ENCODE data around the gene PTOV1. TPM values are rescaled to one million over a fixed set of nuclear protein-coding genes. Genes with fewer than 3 reads are reported as not detected.

PTOV1 gene
- total and polyA plus RNA-seq, 4 donors: 62.9 to 115 (median 89.4) TPM

- ATAC-seq (ENCODE audit: insufficient read depth, low FRiP score) (no peak), DNase-seq (no peak)
- no peak overlapping the region for H3K4me3 ChIP-seq
- no peak overlapping the region for H3K27ac ChIP-seq (ENCODE audit: low read depth in 1 of 2, low read length in 1 of 2)
- no peak overlapping the region for H3K9ac ChIP-seq (ENCODE audit: insufficient read depth in 1 of 2, low read length in 2 of 2)
- no peaks in the 10 kb centered on the region for H3K27me3 ChIP-seq (ENCODE audit: control insufficient read depth in 3 of 3, insufficient read depth in 3 of 3, low read length in 2 of 3)
- 86 to 88% methylated on average over 3 of the region's 3 CpGs for WGBS, 2 donors
- TF ChIP-seq CTCF (IDR thresholded peaks at IDR 0.05; ENCODE audit: control extremely low read depth, extremely low read depth): no peak
- H3K9me3 ChIP-seq (ENCODE audit: control insufficient read depth in 4 of 4, insufficient read depth in 3 of 4, low read length in 3 of 4): peaks cover 0 to 8% (median under 1%) of the 10 kb centered on the region in 4 donors
- peaks cover 0 to 21% (median 13%) of the 10 kb centered on the region in 5 donors for H3K4me1 ChIP-seq (ENCODE audit: control insufficient read depth in 5 of 5, insufficient read depth in 5 of 5, low read length in 5 of 5)
- H3K36me3 ChIP-seq (ENCODE audit: control insufficient read depth in 4 of 4, insufficient read depth in 4 of 4, low read length in 4 of 4): peaks cover 0 to 16% (median 0%) of the 10 kb centered on the region in 4 donors
These were observed 2.0 kb upstream of the PTOV1 start for GRCh38 chr19:49848938-49849337.

- H3K9me3 ChIP-seq (ENCODE audit: control insufficient read depth in 4 of 4, insufficient read depth in 3 of 4, low read length in 3 of 4): peaks cover 0 to 8% (median under 1%) of the 10 kb centered on the region in 4 donors
- no peak overlapping the region for H3K4me3 ChIP-seq
- H3K27me3 ChIP-seq (ENCODE audit: control insufficient read depth in 3 of 3, insufficient read depth in 3 of 3, low read length in 2 of 3): no peaks in the 10 kb centered on the region
- H3K27ac ChIP-seq (ENCODE audit: low read depth in 1 of 2, low read length in 1 of 2): peak overlapping the region; percentile 69 to 80
- DNase-seq: no peak
- peaks cover 0 to 22% (median 13%) of the 10 kb centered on the region in 5 donors for H3K4me1 ChIP-seq (ENCODE audit: control insufficient read depth in 5 of 5, insufficient read depth in 5 of 5, low read length in 5 of 5)
- no peak for TF ChIP-seq CTCF (IDR thresholded peaks at IDR 0.05; ENCODE audit: control extremely low read depth, extremely low read depth)
- H3K9ac ChIP-seq (ENCODE audit: insufficient read depth in 1 of 2, low read length in 2 of 2): no peak overlapping the region
- peaks cover 0 to 16% (median 2%) of the 10 kb centered on the region in 4 donors for H3K36me3 ChIP-seq (ENCODE audit: control insufficient read depth in 4 of 4, insufficient read depth in 4 of 4, low read length in 4 of 4)
- 91% methylated on average over 15 of the region's 15 CpGs for WGBS, 2 donors
- ATAC-seq (ENCODE audit: insufficient read depth, low FRiP score): no peak
These were observed 1.3 kb upstream of the PTOV1 start for GRCh38 chr19:49849433-49850220.

GRCh38 chr19:49850221-49850486 lies 805 bp upstream of the PTOV1 start:
- Histone ChIP-seq H3K4me1 (ENCODE audit: control insufficient read depth in 5 of 5, insufficient read depth in 5 of 5, low read length in 5 of 5) (peaks cover 0 to 22% (median 13%) of the 10 kb centered on the region in 5 donors), H3K9me3 (ENCODE audit: control insufficient read depth in 4 of 4, insufficient read depth in 3 of 4, low read length in 3 of 4) (peaks cover 0 to 8% (median under 1%) of the 10 kb centered on the region in 4 donors), H3K27me3 (ENCODE audit: control insufficient read depth in 3 of 3, insufficient read depth in 3 of 3, low read length in 2 of 3) (no peaks in the 10 kb centered on the region), H3K9ac (ENCODE audit: insufficient read depth in 1 of 2, low read length in 2 of 2) (no peak overlapping the region), H3K4me3 (no peak overlapping the region), H3K36me3 (ENCODE audit: control insufficient read depth in 4 of 4, insufficient read depth in 4 of 4, low read length in 4 of 4) (peaks cover 0 to 20% (median 6%) of the 10 kb centered on the region in 4 donors), H3K27ac (ENCODE audit: low read depth in 1 of 2, low read length in 1 of 2) (peak overlapping the region; percentile 69 to 80)
- WGBS, 2 donors: 53 to 65% methylated on average over 12 of the region's 12 CpGs
- TF ChIP-seq CTCF (IDR thresholded peaks at IDR 0.05; ENCODE audit: control extremely low read depth, extremely low read depth): no peak
- ATAC-seq (ENCODE audit: insufficient read depth, low FRiP score) (no peak), DNase-seq (no peak)
